ENCODE data around the gene TSPAN31.
"Not testable (repeated sequence)": the region's sequence is repeated elsewhere in the genome, so short reads cannot be mapped to it uniquely, and the experiment has no call there.

The TSPAN31 gene

GRCh38 chr12:57767305-57767698 is 22.5 kb downstream of the TSPAN31 start:
- DNase-seq (ENCODE audit: low read depth), result no peak

- DNase-seq (ENCODE audit: low read depth), result no peak
Measured at GRCh38 chr12:57767876-57768275, 23.0 kb downstream of the TSPAN31 start.

GRCh38 chr12:57769594-57769993 is 24.8 kb downstream of the TSPAN31 start:
- DNase-seq (ENCODE audit: low read depth), result no peak

GRCh38 chr12:57770734-57771133 is 25.9 kb downstream of the TSPAN31 start:
- no peak for DNase-seq (ENCODE audit: low read depth)

DNA sequence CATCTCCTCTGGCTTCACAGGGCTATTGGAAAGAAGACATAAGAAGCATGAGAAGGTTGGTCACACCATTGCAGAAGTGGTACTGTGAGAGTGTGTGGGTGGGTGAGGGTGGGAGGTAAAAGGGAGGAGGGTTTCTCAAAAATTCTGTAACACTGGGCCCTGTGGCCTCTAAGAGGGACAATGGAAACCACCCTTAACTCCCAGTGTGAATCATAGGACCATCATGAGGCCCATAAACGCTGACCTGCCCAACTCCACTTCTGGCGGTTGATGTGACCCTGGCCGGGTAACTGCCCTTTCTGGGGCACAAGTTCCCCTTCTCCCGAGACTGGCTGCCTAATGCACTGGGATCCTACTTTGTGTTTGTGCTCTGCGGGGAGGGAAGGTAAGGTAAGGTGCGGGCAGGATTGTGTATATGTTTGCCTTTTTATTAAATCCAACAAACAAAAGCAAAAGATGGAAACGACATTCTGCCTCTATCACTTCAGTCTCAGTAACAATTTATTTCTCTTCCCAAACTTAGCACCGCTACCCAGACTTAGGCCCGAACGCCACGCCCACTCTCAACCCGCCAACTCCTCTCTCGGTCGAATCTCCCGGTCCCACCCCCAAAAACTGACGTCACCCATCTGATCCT is 26.5 kb downstream of the TSPAN31 start:
- peak; percentile 95 for DNase-seq (ENCODE audit: low read depth)

DNA sequence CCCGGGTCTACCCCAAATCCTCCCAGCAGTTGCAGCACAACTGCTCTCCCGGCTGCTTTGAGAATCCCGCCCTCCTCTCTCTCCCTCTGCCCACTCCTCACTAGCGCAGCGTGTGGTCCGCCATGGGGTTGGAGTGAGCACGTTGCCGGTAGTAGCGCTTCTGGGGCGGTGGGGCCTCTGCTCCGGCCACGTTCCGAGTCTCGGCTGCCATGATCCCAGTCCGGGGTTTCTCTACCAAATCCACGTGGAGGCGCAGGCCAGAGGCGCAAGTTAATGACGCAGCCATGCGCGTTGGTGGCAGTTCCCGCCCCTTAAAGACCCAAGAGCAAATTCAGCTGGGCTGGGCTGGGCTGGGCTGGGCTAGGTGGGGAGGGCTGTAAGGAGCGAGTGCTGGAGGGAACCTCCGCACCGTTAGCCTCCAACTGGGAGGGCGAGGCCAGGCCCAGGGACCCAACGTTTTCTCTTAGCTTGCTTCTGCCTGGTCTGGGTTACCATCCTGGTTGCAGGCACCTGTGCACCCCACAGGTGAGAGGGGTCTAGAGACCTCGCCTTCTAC is 27.1 kb downstream of the TSPAN31 start, which contains the start of gene METTL1:
TSS of gene METTL1 (minus strand) at position 233 of the 556 bp plus-strand sequence. CDS start at position 211, 22 bp downstream.
- peak; percentile 98 for DNase-seq (ENCODE audit: low read depth)

- DNase-seq (ENCODE audit: low read depth), result peak; percentile 78
Measured at GRCh38 chr12:57772429-57773322, 27.8 kb downstream of the TSPAN31 start, which contains the start of gene EEF1AKMT3. EEF1AKMT3 (plus strand) TSS chr12:57772614; CDS start chr12:57772725, 111 bp downstream.

DNA sequence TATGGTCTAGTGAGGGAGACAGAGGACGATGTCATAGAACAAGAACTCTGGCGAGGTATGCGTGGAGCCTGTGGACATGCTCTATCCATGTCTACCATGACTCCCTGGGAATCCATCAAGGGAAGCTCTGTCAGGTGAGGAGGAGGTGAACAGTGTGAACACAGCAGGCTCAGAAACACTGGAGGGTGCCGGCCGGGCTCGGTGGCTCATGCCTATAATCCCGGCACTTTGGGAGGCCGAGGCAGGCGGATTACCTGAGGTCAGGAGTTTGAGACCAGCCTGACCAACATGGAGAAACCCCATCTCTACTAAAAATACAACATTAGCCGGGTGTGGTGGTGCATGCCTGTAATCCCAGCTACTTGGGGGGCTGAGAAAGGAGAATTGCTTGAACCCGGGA is 29.8 kb downstream of the TSPAN31 start:
- not testable (repeated sequence) for DNase-seq (ENCODE audit: low read depth)

- DNase-seq (ENCODE audit: low read depth), result no peak
Measured at GRCh38 chr12:57775044-57775443, 30.2 kb downstream of the TSPAN31 start.

GRCh38 chr12:57775563-57776246 is 30.9 kb downstream of the TSPAN31 start:
- no peak for DNase-seq (ENCODE audit: low read depth)

DNA sequence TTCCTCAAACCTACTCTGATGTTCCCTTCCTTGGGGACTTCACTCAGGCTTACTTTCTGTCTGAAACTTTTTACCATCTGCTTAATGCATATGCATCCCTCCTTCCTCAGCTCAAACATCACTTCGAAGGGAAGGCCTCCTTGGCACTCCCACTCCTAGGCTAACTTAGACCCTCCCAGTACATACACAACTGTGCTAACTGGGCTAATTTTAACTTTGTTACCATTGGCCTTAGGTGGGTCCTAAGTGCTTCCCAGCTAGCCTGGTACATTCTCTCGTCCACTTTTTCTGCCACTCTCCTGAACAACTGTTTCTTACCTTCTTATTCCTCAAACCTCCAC is 31.4 kb downstream of the TSPAN31 start:
- no peak for DNase-seq (ENCODE audit: low read depth)

DNA sequence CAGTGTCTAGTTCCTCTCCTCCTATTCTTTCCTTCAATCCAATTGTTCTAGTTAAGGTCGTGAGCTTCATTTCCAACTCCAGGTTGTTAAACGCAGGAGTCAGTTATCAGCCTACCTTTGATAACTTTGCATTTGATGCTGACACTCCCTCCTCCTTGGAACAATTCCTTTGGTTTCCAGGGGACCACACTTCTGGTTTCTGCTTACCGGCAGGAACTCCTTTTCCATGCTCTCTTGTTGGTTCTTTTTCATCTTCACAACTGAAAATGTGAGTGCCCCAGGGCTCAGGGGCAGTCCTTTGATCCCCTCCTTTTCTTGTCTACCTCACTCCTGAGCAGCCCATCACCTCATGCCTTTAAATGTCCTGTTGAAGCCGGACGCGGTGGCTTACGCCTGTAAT is 32.5 kb downstream of the TSPAN31 start:
- no peak for DNase-seq (ENCODE audit: low read depth)

DNA sequence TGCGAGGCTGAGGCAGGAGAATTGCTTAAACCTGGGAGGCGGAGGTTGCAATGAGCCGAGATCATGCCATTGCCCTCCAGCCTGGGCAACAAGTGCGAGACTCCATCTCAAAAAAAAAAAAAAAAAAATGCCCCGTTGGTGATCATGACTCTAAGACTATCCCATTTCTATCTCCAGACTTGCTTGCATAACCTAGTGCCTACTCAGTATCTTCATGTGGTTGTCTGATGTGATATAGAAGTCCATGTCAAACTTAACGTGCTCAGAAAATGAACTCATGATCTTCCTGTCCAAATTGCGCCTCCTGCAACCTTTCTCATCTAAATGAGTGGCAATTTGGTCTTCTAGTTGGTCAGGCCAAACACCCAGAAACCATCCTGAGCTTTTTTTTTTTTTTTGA is 33.1 kb downstream of the TSPAN31 start:
- no peak for DNase-seq (ENCODE audit: low read depth)

GRCh38 chr12:57779736-57780135 is 34.9 kb downstream of the TSPAN31 start:
- DNase-seq (ENCODE audit: low read depth), result no peak

- DNase-seq (ENCODE audit: low read depth), result no peak
Measured at GRCh38 chr12:57780284-57780897, 35.6 kb downstream of the TSPAN31 start.

GRCh38 chr12:57781244-57781643 is 36.4 kb downstream of the TSPAN31 start:
- no peak for DNase-seq (ENCODE audit: low read depth)

DNA sequence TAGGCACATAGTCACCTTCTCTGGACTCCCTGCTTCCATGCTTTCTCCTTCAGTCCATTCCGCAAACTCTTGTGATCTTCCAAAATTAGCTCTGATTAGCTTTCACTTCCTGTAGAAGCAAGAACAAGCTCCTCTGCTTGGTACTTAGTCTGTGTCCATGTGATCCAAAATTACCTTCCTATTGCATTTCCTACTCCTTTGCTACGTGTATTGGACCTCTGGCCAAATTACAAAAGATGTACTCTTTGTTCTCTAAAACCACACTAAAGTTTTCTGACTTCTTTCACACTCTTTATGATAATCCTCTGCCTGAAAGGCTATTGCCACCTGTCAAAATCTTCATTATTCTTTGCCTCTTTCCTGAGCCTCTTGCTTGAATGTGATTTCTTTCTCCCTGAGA is 37.0 kb downstream of the TSPAN31 start:
- DNase-seq (ENCODE audit: low read depth), result no peak

DNA sequence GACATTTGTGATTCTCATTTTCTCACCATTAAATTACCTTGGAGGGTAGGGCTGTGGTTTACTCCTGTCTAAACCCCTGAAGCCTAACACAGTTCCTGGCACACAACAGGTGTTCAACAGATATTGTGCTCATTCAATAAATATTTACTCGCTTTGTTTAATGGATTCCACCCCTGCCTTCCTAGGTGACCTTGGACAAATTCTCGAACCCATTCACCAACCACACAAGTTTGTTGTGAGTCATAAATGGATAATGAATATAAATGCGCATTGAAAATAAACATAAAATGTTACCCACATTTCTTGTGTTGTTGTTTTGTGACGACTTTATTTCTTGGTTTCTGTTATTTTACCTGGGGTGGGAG is 37.4 kb downstream of the TSPAN31 start:
- DNase-seq (ENCODE audit: low read depth), result no peak

- DNase-seq (ENCODE audit: low read depth), result peak; percentile 97
Measured at GRCh38 chr12:57782608-57783465, 38.0 kb downstream of the TSPAN31 start, which contains the start of gene TSFM. TSFM (plus strand) TSS chr12:57782787; CDS start chr12:57782802, 15 bp downstream.

DNA sequence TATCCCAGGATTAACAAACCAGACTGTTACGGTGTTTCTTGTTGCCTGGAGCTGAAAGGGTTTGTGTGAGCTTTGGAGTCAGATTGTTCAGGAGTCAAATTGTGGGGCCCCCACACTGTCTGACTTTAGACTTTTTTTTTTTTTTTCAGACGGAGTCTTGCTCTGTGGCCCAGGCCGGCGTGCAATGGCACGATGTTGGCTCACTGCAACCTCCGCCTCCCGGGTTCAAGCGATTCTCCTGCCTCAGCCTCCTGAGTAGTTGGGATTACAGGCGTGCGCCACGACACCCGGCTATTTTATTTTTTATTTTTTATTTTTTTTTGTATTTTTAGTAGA is 38.6 kb downstream of the TSPAN31 start:
- no peak for DNase-seq (ENCODE audit: low read depth)

DNA sequence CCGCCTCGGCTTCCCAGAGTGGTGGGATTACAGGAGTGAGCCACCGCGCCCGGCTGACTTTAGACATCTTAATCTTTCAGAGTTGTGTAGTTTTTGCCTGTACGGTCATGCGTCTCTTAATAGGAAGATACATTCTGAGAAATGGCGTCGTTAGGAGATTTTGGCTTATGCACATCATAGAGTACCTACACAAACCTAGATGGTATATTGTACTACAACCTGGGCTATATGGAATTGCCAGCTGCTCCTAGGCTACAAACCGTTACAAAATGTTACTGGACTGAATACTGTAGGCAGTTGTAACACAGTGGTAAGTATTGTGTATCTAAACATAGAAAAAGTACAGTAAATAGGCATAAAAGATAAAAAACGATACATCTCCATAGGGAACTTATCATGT is 39.0 kb downstream of the TSPAN31 start:
- DNase-seq (ENCODE audit: low read depth), result no peak

Data from ELR (cell line).